ENCODE measurements around the gene HMCN2. TPM values are rescaled to one million over a fixed set of nuclear protein-coding genes. Genes with fewer than 3 reads are reported as not detected.

HMCN2 gene
- polyA plus RNA-seq, 1 of the 3 experiments (the other 2 are of a cell fraction), result 0.15 TPM

DNA sequence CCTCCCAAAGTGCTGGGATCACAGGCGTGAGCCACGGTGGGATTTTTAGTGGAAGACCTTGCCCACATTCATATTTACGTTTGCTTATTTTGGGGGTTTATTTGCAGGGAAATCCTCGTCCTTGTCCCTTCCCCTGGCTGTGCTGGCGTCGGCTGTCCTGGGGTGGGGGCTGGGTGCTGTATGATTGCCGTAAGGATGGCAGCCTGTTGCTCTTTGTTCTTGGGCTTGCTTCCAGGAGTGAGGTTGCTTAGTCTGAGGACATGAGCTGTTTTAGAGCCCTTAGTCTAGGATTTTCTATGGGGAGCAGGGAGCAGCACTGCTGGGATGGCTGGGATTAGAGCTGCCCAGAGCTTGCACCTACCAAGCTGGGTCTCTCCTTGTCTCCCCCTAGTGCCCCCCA, 93.4 kb downstream of the HMCN2 start:
- Histone ChIP-seq H4K20me1 (ENCODE audit: insufficient read depth) (no peaks in the 10 kb centered on the region), H3K9ac (no peak overlapping the region), H3F3A (replicated peaks; ENCODE audit: insufficient read depth) (no peaks in the 10 kb centered on the region), H3K27me3 (ENCODE audit: insufficient read depth) (no peaks in the 10 kb centered on the region), H3K36me3 (replicated peaks in 1 of 2; ENCODE audit: control insufficient read depth in 1 of 2, insufficient read depth in 2 of 2, low read length in 1 of 2) (no peaks in the 10 kb centered on the region), H2AFZ (ENCODE audit: low read depth) (no peak overlapping the region), H3K27ac (ENCODE audit: low read depth in 2 of 2, low read length in 1 of 2) (no peak overlapping the region), H3K4me2 (no peak overlapping the region), H3K4me3 (ENCODE audit: low read depth in 2 of 2, low read length in 1 of 2) (no peak overlapping the region), H3K9me3 (no peaks in the 10 kb centered on the region), H3K9me2 (no peaks in the 10 kb centered on the region), H3K4me1 (ENCODE audit: control insufficient read depth in 1 of 2, insufficient read depth in 2 of 2, low read depth in 1 of 2, low read length in 1 of 2) (no peaks in the 10 kb centered on the region), H3K79me2 (ENCODE audit: insufficient read depth) (no peaks in the 10 kb centered on the region)
- TF ChIP-seq, protein P1, sequence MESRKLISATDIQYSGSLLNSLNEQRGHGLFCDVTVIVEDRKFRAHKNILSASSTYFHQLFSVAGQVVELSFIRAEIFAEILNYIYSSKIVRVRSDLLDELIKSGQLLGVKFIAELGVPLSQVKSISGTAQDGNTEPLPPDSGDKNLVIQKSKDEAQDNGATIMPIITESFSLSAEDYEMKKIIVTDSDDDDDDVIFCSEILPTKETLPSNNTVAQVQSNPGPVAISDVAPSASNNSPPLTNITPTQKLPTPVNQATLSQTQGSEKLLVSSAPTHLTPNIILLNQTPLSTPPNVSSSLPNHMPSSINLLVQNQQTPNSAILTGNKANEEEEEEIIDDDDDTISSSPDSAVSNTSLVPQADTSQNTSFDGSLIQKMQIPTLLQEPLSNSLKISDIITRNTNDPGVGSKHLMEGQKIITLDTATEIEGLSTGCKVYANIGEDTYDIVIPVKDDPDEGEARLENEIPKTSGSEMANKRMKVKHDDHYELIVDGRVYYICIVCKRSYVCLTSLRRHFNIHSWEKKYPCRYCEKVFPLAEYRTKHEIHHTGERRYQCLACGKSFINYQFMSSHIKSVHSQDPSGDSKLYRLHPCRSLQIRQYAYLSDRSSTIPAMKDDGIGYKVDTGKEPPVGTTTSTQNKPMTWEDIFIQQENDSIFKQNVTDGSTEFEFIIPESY (IDR thresholded peaks at IDR 0.05; ENCODE audit: borderline replicate concordance, low read depth), result no peak
- TF ChIP-seq POLR2AphosphoS5 (IDR thresholded peaks at IDR 0.05; ENCODE audit: low read depth, low read length), result no peak
- no peak for TF ChIP-seq MEF2A (IDR thresholded peaks at IDR 0.05; ENCODE audit: borderline replicate concordance, low read depth)
- TF ChIP-seq, protein P2, sequence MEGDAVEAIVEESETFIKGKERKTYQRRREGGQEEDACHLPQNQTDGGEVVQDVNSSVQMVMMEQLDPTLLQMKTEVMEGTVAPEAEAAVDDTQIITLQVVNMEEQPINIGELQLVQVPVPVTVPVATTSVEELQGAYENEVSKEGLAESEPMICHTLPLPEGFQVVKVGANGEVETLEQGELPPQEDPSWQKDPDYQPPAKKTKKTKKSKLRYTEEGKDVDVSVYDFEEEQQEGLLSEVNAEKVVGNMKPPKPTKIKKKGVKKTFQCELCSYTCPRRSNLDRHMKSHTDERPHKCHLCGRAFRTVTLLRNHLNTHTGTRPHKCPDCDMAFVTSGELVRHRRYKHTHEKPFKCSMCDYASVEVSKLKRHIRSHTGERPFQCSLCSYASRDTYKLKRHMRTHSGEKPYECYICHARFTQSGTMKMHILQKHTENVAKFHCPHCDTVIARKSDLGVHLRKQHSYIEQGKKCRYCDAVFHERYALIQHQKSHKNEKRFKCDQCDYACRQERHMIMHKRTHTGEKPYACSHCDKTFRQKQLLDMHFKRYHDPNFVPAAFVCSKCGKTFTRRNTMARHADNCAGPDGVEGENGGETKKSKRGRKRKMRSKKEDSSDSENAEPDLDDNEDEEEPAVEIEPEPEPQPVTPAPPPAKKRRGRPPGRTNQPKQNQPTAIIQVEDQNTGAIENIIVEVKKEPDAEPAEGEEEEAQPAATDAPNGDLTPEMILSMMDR (IDR thresholded peaks at IDR 0.05), result no peak
- TF ChIP-seq, protein P3, sequence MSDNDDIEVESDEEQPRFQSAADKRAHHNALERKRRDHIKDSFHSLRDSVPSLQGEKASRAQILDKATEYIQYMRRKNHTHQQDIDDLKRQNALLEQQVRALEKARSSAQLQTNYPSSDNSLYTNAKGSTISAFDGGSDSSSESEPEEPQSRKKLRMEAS (IDR thresholded peaks at IDR 0.05; ENCODE audit: low read depth), result no peak
- no peak for TF ChIP-seq TCF12 (IDR thresholded peaks at IDR 0.05)
- TF ChIP-seq SMC3 (IDR thresholded peaks at IDR 0.05; ENCODE audit: low read depth, low read length), result no peak
- no peak for TF ChIP-seq YY1 (IDR thresholded peaks at IDR 0.05; ENCODE audit: low read depth)
- POLR2A ChIA-PET, result no interaction called here
- WGBS (ENCODE audit: low lambda C conversion rate), result 55% methylated on average over 6 of the region's 7 CpGs
- CTCF ChIA-PET, result interaction anchor here (1.5 kb wide), 1 partner anchor 9 kb away, joined by 3 read pairs; no protein-coding TSS in a partner anchor
- no peak for DNase-seq

DNA sequence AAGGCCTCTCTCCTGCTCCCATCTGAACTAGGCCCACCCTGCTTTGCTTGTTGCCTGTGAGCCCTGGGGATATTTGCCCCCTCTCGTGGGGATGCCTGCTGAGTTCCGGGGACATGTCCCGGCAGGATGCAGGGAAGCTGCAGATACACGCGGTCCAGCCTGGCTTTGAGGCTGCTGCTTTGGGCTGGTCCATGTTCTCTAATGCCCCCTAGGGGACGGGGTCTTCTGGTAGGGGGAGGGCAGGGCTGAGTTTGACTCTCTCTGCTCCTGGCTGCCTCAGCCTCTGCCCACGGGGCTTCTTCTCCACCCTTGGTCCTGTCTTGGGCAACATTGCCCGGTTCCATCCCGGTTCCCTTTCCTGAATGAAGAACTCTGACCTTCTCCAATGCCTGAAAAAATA, 94.3 kb downstream of the HMCN2 start:
- Histone ChIP-seq H3K4me2 (no peak overlapping the region), H2AFZ (ENCODE audit: low read depth) (no peak overlapping the region), H3K9me2 (no peaks in the 10 kb centered on the region), H3K4me3 (ENCODE audit: low read depth in 2 of 2, low read length in 1 of 2) (no peak overlapping the region), H3K27ac (ENCODE audit: low read depth in 2 of 2, low read length in 1 of 2) (no peak overlapping the region), H3K79me2 (ENCODE audit: insufficient read depth) (no peaks in the 10 kb centered on the region), H3K27me3 (ENCODE audit: insufficient read depth) (no peaks in the 10 kb centered on the region), H3K4me1 (ENCODE audit: control insufficient read depth in 1 of 2, insufficient read depth in 2 of 2, low read depth in 1 of 2, low read length in 1 of 2) (no peaks in the 10 kb centered on the region), H3K36me3 (replicated peaks in 1 of 2; ENCODE audit: control insufficient read depth in 1 of 2, insufficient read depth in 2 of 2, low read length in 1 of 2) (no peaks in the 10 kb centered on the region), H3K9ac (no peak overlapping the region), H4K20me1 (ENCODE audit: insufficient read depth) (no peaks in the 10 kb centered on the region), H3K9me3 (no peaks in the 10 kb centered on the region), H3F3A (replicated peaks; ENCODE audit: insufficient read depth) (no peaks in the 10 kb centered on the region)
- CTCF ChIA-PET, result interaction anchor here (1.5 kb wide), 1 partner anchor 8 kb away, joined by 3 read pairs; no protein-coding TSS in a partner anchor
- TF ChIP-seq RXRA (IDR thresholded peaks at IDR 0.05; ENCODE audit: borderline replicate concordance, low read depth) (no peak), YY1 (IDR thresholded peaks at IDR 0.05; ENCODE audit: low read depth) (no peak), FOXM1 (IDR thresholded peaks at IDR 0.05; ENCODE audit: low read depth) (no peak), EZH2phosphoT487 (IDR thresholded peaks at IDR 0.05; ENCODE audit: borderline replicate concordance, low read depth) (no peak), JUND (IDR thresholded peaks at IDR 0.05) (no peak), GATA2 (CRISPR knock-in tag; IDR thresholded peaks at IDR 0.05) (no peak), SIN3A (IDR thresholded peaks at IDR 0.05; ENCODE audit: borderline replicate concordance, low read depth, low read length) (no peak), NRF1 (IDR thresholded peaks at IDR 0.05; ENCODE audit: low read depth, low read length) (no peak), RAD21 (IDR thresholded peaks at IDR 0.05; ENCODE audit: low read length) (no peak)
- TF ChIP-seq, protein P2 (IDR thresholded peaks at IDR 0.05), result no peak
- TF ChIP-seq, protein P3 (IDR thresholded peaks at IDR 0.05; ENCODE audit: low read depth), result no peak
- TF ChIP-seq, protein P4, sequence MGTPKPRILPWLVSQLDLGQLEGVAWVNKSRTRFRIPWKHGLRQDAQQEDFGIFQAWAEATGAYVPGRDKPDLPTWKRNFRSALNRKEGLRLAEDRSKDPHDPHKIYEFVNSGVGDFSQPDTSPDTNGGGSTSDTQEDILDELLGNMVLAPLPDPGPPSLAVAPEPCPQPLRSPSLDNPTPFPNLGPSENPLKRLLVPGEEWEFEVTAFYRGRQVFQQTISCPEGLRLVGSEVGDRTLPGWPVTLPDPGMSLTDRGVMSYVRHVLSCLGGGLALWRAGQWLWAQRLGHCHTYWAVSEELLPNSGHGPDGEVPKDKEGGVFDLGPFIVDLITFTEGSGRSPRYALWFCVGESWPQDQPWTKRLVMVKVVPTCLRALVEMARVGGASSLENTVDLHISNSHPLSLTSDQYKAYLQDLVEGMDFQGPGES (IDR thresholded peaks at IDR 0.05; ENCODE audit: low read depth, low read length), result no peak
- TF ChIP-seq, protein P1 (IDR thresholded peaks at IDR 0.05; ENCODE audit: borderline replicate concordance, low read depth), result no peak
- DNase-seq, result no peak
- POLR2A ChIA-PET, result no interaction called here
- WGBS (ENCODE audit: low lambda C conversion rate), result 70% methylated on average over 7 of the region's 9 CpGs
